Esophagus muscularis mucosa (tissue), 4 donors: Measurements from ENCODE around the gene DENND6B.

Source experiments
- CTCF ChIP-seq, 3 experiments: fragments of 200-600 bp in 2 of 3; fragments of 450-650 bp in 1 of 3; sonication (generic) in 2 of 3; IDR thresholded peaks; one replicate each; pipeline ENCODE4 v1.5.1; 2017 to 2019; ENCODE audit warnings: antibody characterized with exemption in 3 of 3, mild to moderate bottlenecking in 2 of 3, moderate library complexity in 1 of 3
- EP300 ChIP-seq: sonication (generic); formaldehyde crosslinking; IDR thresholded peaks from one replicate; pipeline ENCODE4 v1.6.1; 2017; ENCODE audit warnings: antibody characterized with exemption
- POLR2A ChIP-seq: fragments of 450-650 bp; IDR thresholded peaks from one replicate; pipeline ENCODE4 v1.6.1; 2017; ENCODE audit warnings: antibody characterized with exemption, moderate library complexity, mild to moderate bottlenecking, low read depth

GRCh38 chr22:50318698-50319411 lies 8.0 kb downstream of the DENND6B start:
- TF ChIP-seq CTCF (IDR thresholded peaks at IDR 0.05) (no peak), POLR2A (no peak), EP300 (no peak)
